B cell (primary cell): ENCODE measurements around the gene GLUD1. TPM values are rescaled to one million over a fixed set of nuclear protein-coding genes. Genes with fewer than 3 reads are reported as not detected.
A peak's percentile ranks its signal among the peaks of the same experiment; 100 is the strongest.

Source experiments
- ATAC-seq: fragments of 200-7000 bp; cut with Tn5 transposase; one replicate; pipeline ENCODE4 v1.10.0; 2021; ENCODE audit warnings: low read depth, mild to moderate bottlenecking, moderate number of reproducible peaks, moderate library complexity
- CTCF ChIA-PET: fragments of 350-600 bp; sonication (Branson Sonifier 250); formaldehyde crosslinking; loops from one replicate; lab custom pipeline; 2021; ENCODE audit warnings: antibody characterized with exemption, inconsistent platforms; lab: Charles Lee
- POLR2A ChIA-PET: fragments of 350-600 bp; sonication (Branson Sonifier 250); formaldehyde crosslinking; loops from one replicate; lab custom pipeline; 2021; ENCODE audit warnings: antibody characterized with exemption; lab: Charles Lee
- DNase-seq: peaks from one replicate; pipeline ENCODE4 v3.0.0; 2013
- H2AFZ ChIP-seq: 2 replicates; pipeline ENCODE4 v1.6.1; 2012; ENCODE audit warnings: mild to moderate bottlenecking, low read depth, low read length; ENCODE audit not compliant: insufficient read depth, poor library complexity, severe bottlenecking
- H3K27ac ChIP-seq, 2 donors: 1 replicate in 1 of 2; 2 replicates in 1 of 2; pipeline ENCODE4 v1.5.1; 2012 to 2013; ENCODE audit warnings: low read length in 2 of 2, mild to moderate bottlenecking in 2 of 2, moderate library complexity in 1 of 2
- H3K27me3 ChIP-seq, 4 experiments: fragments of 200-600 bp in 1 of 4; sonication (generic) in 1 of 4; replicated peaks in 1 of 4; 1 replicate in 2 of 4; 2 replicates in 2 of 4; pipeline versions ENCODE4 v1.6.1 to v1.7.0; 2013 to 2016; ENCODE audit warnings: low read length in 3 of 4, mild to moderate bottlenecking in 2 of 4, mixed read lengths in 1 of 4, moderate library complexity in 1 of 4; ENCODE audit not compliant: insufficient read depth in 4 of 4, control insufficient read depth in 3 of 4; ENCODE audit errors: control extremely low read depth in 1 of 4
- H3K36me3 ChIP-seq, 2 experiments: replicated peaks in 1 of 2; 1 replicate in 1 of 2; 2 replicates in 1 of 2; pipeline versions ENCODE4 v1.6.1 to v1.7.1; 2013; ENCODE audit warnings: low read length in 1 of 2; ENCODE audit not compliant: insufficient read depth in 2 of 2, control insufficient read depth in 1 of 2; ENCODE audit errors: control extremely low read depth in 1 of 2, extremely low read depth in 1 of 2
- H3K4me1 ChIP-seq, 2 donors: fragments of 200-600 bp in 1 of 2; sonication (generic) in 1 of 2; 1 replicate in 1 of 2; 2 replicates in 1 of 2; pipeline versions ENCODE4 v1.5.1 to v1.6.1; 2013 to 2017; ENCODE audit warnings: low read length in 2 of 2; ENCODE audit not compliant: control insufficient read depth in 2 of 2, insufficient read depth in 2 of 2
- H3K4me2 ChIP-seq: replicated peaks from 2 replicates; pipeline ENCODE3; 2012; ENCODE audit warnings: mild to moderate bottlenecking, low read depth, low read length; ENCODE audit not compliant: poor library complexity, severe bottlenecking
- H3K4me3 ChIP-seq, 5 experiments: fragments of 200-600 bp in 1 of 5; sonication (generic) in 1 of 5; 1 replicate in 3 of 5; 2 replicates in 2 of 5; pipeline versions ENCODE4 v1.5.1 to v1.7.0; 2011 to 2016; ENCODE audit warnings: low read length in 4 of 5, mild to moderate bottlenecking in 4 of 5, low read depth in 2 of 5, control low read depth in 1 of 5, moderate library complexity in 1 of 5; ENCODE audit not compliant: insufficient read depth in 1 of 5; ENCODE audit errors: control extremely low read depth in 1 of 5, extremely low read depth in 1 of 5
- H3K79me2 ChIP-seq: fragments of 200-600 bp; sonication (generic); one replicate; pipeline ENCODE4 v1.6.0; 2016; ENCODE audit warnings: low read length; ENCODE audit not compliant: control insufficient read depth, insufficient read depth
- H3K9ac ChIP-seq: fragments of 200-600 bp; sonication (generic); 2 replicates; pipeline ENCODE4 v1.6.1; 2017; ENCODE audit warnings: mild to moderate bottlenecking, low read length, moderate library complexity
- H3K9me3 ChIP-seq, 3 donors: one replicate each; pipeline versions ENCODE4 v1.6.1 to v1.7.1; 2013; ENCODE audit warnings: low read length in 2 of 3; ENCODE audit not compliant: control insufficient read depth in 2 of 3, insufficient read depth in 1 of 3; ENCODE audit errors: control extremely low read depth in 1 of 3
- H4K20me1 ChIP-seq: 2 replicates; pipeline ENCODE4 v1.6.0; 2012; ENCODE audit warnings: mild to moderate bottlenecking, low read length; ENCODE audit not compliant: insufficient read depth, control insufficient read depth, poor library complexity, severe bottlenecking
- H3K27ac Mint-ChIP-seq: one replicate; pipeline ENCODE4 v1.8.0; 2021; ENCODE audit warnings: mixed read lengths
- H3K27me3 Mint-ChIP-seq: one replicate; pipeline ENCODE4 v1.8.0; 2021; ENCODE audit warnings: mixed read lengths
- H3K4me1 Mint-ChIP-seq: one replicate; pipeline ENCODE4 v1.8.0; 2021; ENCODE audit warnings: mixed read lengths
- H3K4me3 Mint-ChIP-seq: one replicate; pipeline ENCODE4 v1.8.0; 2021; ENCODE audit warnings: mixed read lengths
- H3K9me3 Mint-ChIP-seq: one replicate; pipeline ENCODE4 v1.8.0; 2022; ENCODE audit warnings: mixed read lengths; ENCODE audit not compliant: insufficient read depth
- CTCF ChIP-seq: fragments of 200-600 bp; IDR thresholded peaks from one replicate; pipeline ENCODE4 v1.8.0; 2022; ENCODE audit warnings: antibody characterized with exemption, mild to moderate bottlenecking
- EZH2 ChIP-seq: IDR thresholded peaks from 2 replicates; pipeline ENCODE4 v1.6.1; 2012; ENCODE audit warnings: borderline replicate concordance, low read depth, mild to moderate bottlenecking, moderate library complexity, low read length; ENCODE audit not compliant: insufficient read depth, poor library complexity, severe bottlenecking
- WGBS: methylation state at CpG from one replicate; pipeline ENCODE4 v1.1.5; 2013; ENCODE audit warnings: missing lambda C conversion rate; ENCODE audit not compliant: insufficient coverage; 5-methylcytosine and 5-hydroxymethylcytosine counted together
- intact Hi-C: fragments of 100-400 bp; cut with micrococcal nuclease; formaldehyde crosslinking; loops from one replicate; pipeline ENCODE4 v1.10.0; 2022
- polyA plus RNA-seq: library from polyadenylated mRNA; depleted of rRNA; stranded (reverse); fragments of >200 nt; gene quantifications from 2 replicates; pipeline ENCODE4 v1.2.3, GENCODE V29; 2012
- total RNA-seq, 2 donors: library from RNA; stranded (reverse); fragments of 120-200 nt in 1 of 2; gene quantifications; 1 replicate in 1 of 2; 2 replicates in 1 of 2; pipeline versions ENCODE4 v1.2.3 to v1.2.4, GENCODE V29; 2013 to 2022

Gene GLUD1
- total and polyA plus RNA-seq, 2 donors (not counting 1 experiment from before 2014, with no cell fraction given), result 29.6 to 71.5 TPM

- TF ChIP-seq EZH2 (no peak), CTCF (no peak)
- ATAC-seq (peak; percentile 6), DNase-seq (peak; percentile 72)
- Mint-ChIP-seq H3K27ac (peak overlapping the region; percentile 95), H3K9me3 (no peaks in the 10 kb centered on the region), H3K27me3 (no peaks in the 10 kb centered on the region), H3K4me1 (peaks cover 54% of the 10 kb centered on the region), H3K4me3 (peak overlapping the region; percentile 96)
- H3K27ac ChIP-seq, result peak overlapping the region; percentile 80 to 86
- H2AFZ ChIP-seq, result peak overlapping the region; percentile 81
- H3K79me2 ChIP-seq, result peaks cover 78% of the 10 kb centered on the region
- peaks cover 26 to 32% of the 10 kb centered on the region in 2 donors for H3K4me1 ChIP-seq
- ChIA-PET POLR2A (interaction anchor here (0.6 to 2.2 kb wide), 2 partner anchors 15 to 123 kb away, joined by 4 to 10 read pairs; no protein-coding TSS in a partner anchor), CTCF (interaction anchor here (0.7 kb wide), 1 partner anchor 123 kb away, joined by 3 read pairs; no protein-coding TSS in a partner anchor)
- peak overlapping the region; percentile 80 for H3K9ac ChIP-seq
- under 1% methylated on average over 31 of the region's 39 CpGs for WGBS
- H4K20me1 ChIP-seq, result peaks cover 33% of the 10 kb centered on the region
- H3K27me3 ChIP-seq, result no peaks in the 10 kb centered on the region
- peaks cover 0 to 1% of the 10 kb centered on the region in 2 experiments for H3K36me3 ChIP-seq
- H3K4me3 ChIP-seq, result peak overlapping the region; percentile 55 to 79 (median 76)
- intact Hi-C loops, result loop anchor here (2.0 to 10.0 kb wide), 4 partner anchors 111 to 573 kb away; partner anchors contain the start of gene WAPL
- H3K9me3 ChIP-seq, result no peaks in the 10 kb centered on the region
- H3K4me2 ChIP-seq, result peak overlapping the region; percentile 82
Observed at GRCh38 chr10:87093632-87094372, 841 bp downstream of the GLUD1 start.
